Mesenchymal stem cell (in vitro differentiated cells and primary cell): Measurements from ENCODE around the gene HRAS.

ENCODE experiments used
- DNase-seq: peaks from one replicate; pipeline ENCODE4 v3.0.0-alpha.2; 2013
- H2AFZ ChIP-seq: one replicate; pipeline ENCODE4 v1.6.1; 2013; ENCODE audit warnings: low read depth, mild to moderate bottlenecking, control low read depth, inconsistent platforms, low read length, moderate library complexity
- H2AK5ac ChIP-seq: 2 replicates; pipeline ENCODE4 v1.6.1; 2013; ENCODE audit warnings: low read length, moderate library complexity, mild to moderate bottlenecking, inconsistent platforms; ENCODE audit not compliant: severe bottlenecking
- H2BK120ac ChIP-seq: one replicate; pipeline ENCODE4 v1.6.1; 2013; ENCODE audit warnings: low read depth, mild to moderate bottlenecking, inconsistent platforms, low read length, moderate library complexity
- H2BK12ac ChIP-seq, 2 experiments: one replicate each; pipeline ENCODE4 v1.6.1; 2013; ENCODE audit warnings: inconsistent platforms in 2 of 2, low read length in 2 of 2, mild to moderate bottlenecking in 2 of 2, moderate library complexity in 2 of 2, control low read depth in 1 of 2
- H2BK15ac ChIP-seq: one replicate; pipeline ENCODE4 v1.6.1; 2013; ENCODE audit warnings: mild to moderate bottlenecking, low read depth, inconsistent platforms; ENCODE audit not compliant: poor library complexity, severe bottlenecking
- H2BK5ac ChIP-seq: 2 replicates; pipeline ENCODE4 v1.6.1; 2013; ENCODE audit warnings: low read depth, mild to moderate bottlenecking, low read length, control low read depth, inconsistent platforms; ENCODE audit not compliant: poor library complexity, severe bottlenecking
- H3K14ac ChIP-seq, 2 experiments: one replicate each; pipeline ENCODE4 v1.6.1; 2013; ENCODE audit warnings: inconsistent platforms in 2 of 2, low read length in 2 of 2, control low read depth in 1 of 2, mild to moderate bottlenecking in 1 of 2, moderate library complexity in 1 of 2
- H3K18ac ChIP-seq, 2 experiments: one replicate each; pipeline ENCODE4 v1.6.1; 2013; ENCODE audit warnings: inconsistent platforms in 2 of 2, low read length in 2 of 2, control low read depth in 1 of 2, low read depth in 1 of 2, mild to moderate bottlenecking in 1 of 2
- H3K23ac ChIP-seq, 2 experiments: one replicate each; pipeline ENCODE4 v1.6.1; 2013; ENCODE audit warnings: inconsistent platforms in 2 of 2, low read length in 2 of 2, mild to moderate bottlenecking in 2 of 2, moderate library complexity in 2 of 2, control low read depth in 1 of 2
- H3K27ac ChIP-seq: 2 replicates; pipeline ENCODE4 v1.5.1; 2013; ENCODE audit warnings: mild to moderate bottlenecking, moderate library complexity, low read length, control low read depth, inconsistent platforms; ENCODE audit not compliant: poor library complexity, severe bottlenecking
- H3K27me3 ChIP-seq, 2 experiments: 2 replicates each; pipeline versions ENCODE4 v1.6.1 to v1.7.0; 2013; ENCODE audit warnings: low read length in 2 of 2, mild to moderate bottlenecking in 2 of 2, moderate library complexity in 2 of 2, control low read depth in 1 of 2, inconsistent platforms in 1 of 2; ENCODE audit not compliant: control insufficient read depth in 1 of 2, insufficient read depth in 1 of 2
- H3K36me3 ChIP-seq, 2 experiments: 2 replicates each; pipeline versions ENCODE4 v1.6.1 to v1.7.0; 2013; ENCODE audit warnings: low read length in 2 of 2, control low read depth in 1 of 2, inconsistent platforms in 1 of 2, low read depth in 1 of 2, mild to moderate bottlenecking in 1 of 2; ENCODE audit not compliant: insufficient read depth in 2 of 2, control insufficient read depth in 1 of 2
- H3K4ac ChIP-seq, 2 experiments: one replicate each; pipeline ENCODE4 v1.6.1; 2013; ENCODE audit warnings: inconsistent platforms in 2 of 2, low read length in 2 of 2, mild to moderate bottlenecking in 2 of 2, moderate library complexity in 2 of 2, control low read depth in 1 of 2, low read depth in 1 of 2
- H3K4me1 ChIP-seq: 2 replicates; pipeline ENCODE4 v1.6.1; 2013; ENCODE audit warnings: low read depth, low read length, control low read depth; ENCODE audit not compliant: control insufficient read depth, insufficient read depth
- H3K4me2 ChIP-seq: 2 replicates; pipeline ENCODE4 v1.6.1; 2013; ENCODE audit warnings: low read length, mild to moderate bottlenecking, inconsistent platforms; ENCODE audit not compliant: poor library complexity, severe bottlenecking
- H3K4me3 ChIP-seq, 2 experiments: 2 replicates each; pipeline versions ENCODE4 v1.5.1 to v1.7.0; 2013; ENCODE audit warnings: low read length in 2 of 2, mild to moderate bottlenecking in 2 of 2, control low read depth in 1 of 2, low read depth in 1 of 2; ENCODE audit not compliant: insufficient read depth in 1 of 2
- H3K79me1 ChIP-seq: replicated peaks from 2 replicates; pipeline ENCODE4 v1.6.1; 2013; ENCODE audit warnings: mild to moderate bottlenecking, control low read depth, low read length, inconsistent platforms; ENCODE audit not compliant: poor library complexity, severe bottlenecking
- H3K9ac ChIP-seq: 2 replicates; pipeline ENCODE4 v1.7.0; 2013; ENCODE audit warnings: mild to moderate bottlenecking, low read length, moderate library complexity
- H3K9me3 ChIP-seq: 2 replicates; pipeline ENCODE4 v1.7.0; 2013; ENCODE audit warnings: mild to moderate bottlenecking, low read length; ENCODE audit not compliant: control insufficient read depth
- H4K8ac ChIP-seq: one replicate; pipeline ENCODE4 v1.6.1; 2013; ENCODE audit warnings: inconsistent platforms, mild to moderate bottlenecking, low read length, moderate library complexity
- H4K91ac ChIP-seq: one replicate; pipeline ENCODE4 v1.6.1; 2013; ENCODE audit warnings: mild to moderate bottlenecking, low read length, inconsistent platforms
- WGBS: methylation state at CpG from one replicate; pipeline ENCODE4 v1.1.7; 2013; ENCODE audit warnings: mixed read lengths; 5-methylcytosine and 5-hydroxymethylcytosine counted together

The HRAS gene

GRCh38 chr11:558503-558902, 23.1 kb upstream of the HRAS start:
- Histone ChIP-seq H3K4me2 (no peak overlapping the region), H3K27me3 (peaks cover 12 to 79% of the 10 kb centered on the region in 2 experiments), H2AK5ac (no peak overlapping the region), H3K4ac (no peak overlapping the region), H2BK120ac (no peak overlapping the region), H3K9ac (no peak overlapping the region), H3K9me3 (no peaks in the 10 kb centered on the region), H3K23ac (no peak overlapping the region), H3K79me1 (peaks cover 15% of the 10 kb centered on the region), H2BK12ac (no peak overlapping the region), H3K27ac (no peak overlapping the region), H3K14ac (no peak overlapping the region), H3K4me1 (peaks cover 44% of the 10 kb centered on the region), H4K91ac (no peak overlapping the region), H3K18ac (no peak overlapping the region), H3K4me3 (no peak overlapping the region), H2BK15ac (no peak overlapping the region), H2BK5ac (no peak overlapping the region), H4K8ac (no peak overlapping the region), H3K36me3 (peaks cover 0 to 17% of the 10 kb centered on the region in 2 experiments), H2AFZ (no peak overlapping the region)
- DNase-seq: no peak
- WGBS: 83% methylated on average over 19 of the region's 20 CpGs

- H3K36me3 ChIP-seq: peaks cover 0 to 7% of the 10 kb centered on the region in 2 experiments
- H3K4ac ChIP-seq: no peak overlapping the region
- H4K91ac ChIP-seq: no peak overlapping the region
- no peak overlapping the region for H2AK5ac ChIP-seq
- no peak overlapping the region for H3K4me2 ChIP-seq
- peaks cover 37% of the 10 kb centered on the region for H3K4me1 ChIP-seq
- H3K18ac ChIP-seq: no peak overlapping the region
- H2BK15ac ChIP-seq: no peak overlapping the region
- no peak overlapping the region for H3K4me3 ChIP-seq
- no peak overlapping the region for H2BK12ac ChIP-seq
- H3K23ac ChIP-seq: no peak overlapping the region
- H3K9me3 ChIP-seq: no peaks in the 10 kb centered on the region
- H3K9ac ChIP-seq: no peak overlapping the region
- peaks cover 12 to 84% of the 10 kb centered on the region in 2 experiments for H3K27me3 ChIP-seq
- 88% methylated on average over 20 of the region's 24 CpGs for WGBS
- peaks cover 9% of the 10 kb centered on the region for H3K79me1 ChIP-seq
- H4K8ac ChIP-seq: no peak overlapping the region
- no peak overlapping the region for H2AFZ ChIP-seq
- H3K14ac ChIP-seq: no peak overlapping the region
- no peak overlapping the region for H3K27ac ChIP-seq
- no peak overlapping the region for H2BK5ac ChIP-seq
- H2BK120ac ChIP-seq: no peak overlapping the region
- DNase-seq: no peak
Observed at GRCh38 chr11:557328-558132, 22.2 kb upstream of the HRAS start.

GRCh38 chr11:556662-557256, 21.4 kb upstream of the HRAS start:
- Histone ChIP-seq H3K4ac (no peak overlapping the region), H4K8ac (no peak overlapping the region), H4K91ac (no peak overlapping the region), H3K27me3 (peaks cover 12 to 86% of the 10 kb centered on the region in 2 experiments), H3K79me1 (peaks cover 2% of the 10 kb centered on the region), H3K18ac (no peak overlapping the region), H3K36me3 (no peaks in the 10 kb centered on the region), H2BK15ac (no peak overlapping the region), H2BK120ac (no peak overlapping the region), H2AFZ (no peak overlapping the region), H3K14ac (no peak overlapping the region), H2AK5ac (no peak overlapping the region), H3K4me3 (no peak overlapping the region), H3K4me2 (no peak overlapping the region), H3K9ac (no peak overlapping the region), H3K23ac (no peak overlapping the region), H3K27ac (no peak overlapping the region), H2BK5ac (no peak overlapping the region), H2BK12ac (no peak overlapping the region), H3K9me3 (no peaks in the 10 kb centered on the region), H3K4me1 (peaks cover 30% of the 10 kb centered on the region)
- DNase-seq: no peak
- 82% methylated on average over 22 of the region's 22 CpGs for WGBS

- no peak overlapping the region for H2BK12ac ChIP-seq
- no peak overlapping the region for H4K8ac ChIP-seq
- 5% methylated on average over 73 of the region's 104 CpGs for WGBS
- peak; percentile 22 for DNase-seq
- peaks cover 26% of the 10 kb centered on the region for H3K4me1 ChIP-seq
- H3K4me2 ChIP-seq: peak overlapping the region; percentile 79
- H4K91ac ChIP-seq: no peak overlapping the region
- no peak overlapping the region for H3K14ac ChIP-seq
- H2AFZ ChIP-seq: no peak overlapping the region
- H3K79me1 ChIP-seq: no peaks in the 10 kb centered on the region
- H3K23ac ChIP-seq: no peak overlapping the region
- no peak overlapping the region for H2BK120ac ChIP-seq
- no peak overlapping the region for H3K9ac ChIP-seq
- H2AK5ac ChIP-seq: no peak overlapping the region
- no peak overlapping the region for H2BK5ac ChIP-seq
- H3K27ac ChIP-seq: no peak overlapping the region
- no peaks in the 10 kb centered on the region for H3K36me3 ChIP-seq
- H3K9me3 ChIP-seq: no peaks in the 10 kb centered on the region
- H3K27me3 ChIP-seq: peaks cover 12 to 82% of the 10 kb centered on the region in 2 experiments
- no peak overlapping the region for H3K4ac ChIP-seq
- H2BK15ac ChIP-seq: no peak overlapping the region
- no peak overlapping the region for H3K4me3 ChIP-seq
- H3K18ac ChIP-seq: peak overlapping the region in 1 of 2 experiments; percentile 18
Observed at GRCh38 chr11:555780-556661, 20.6 kb upstream of the HRAS start.
